Measurements from ENCODE around the gene TOMM20. TPM values are rescaled to one million over a fixed set of nuclear protein-coding genes. Genes with fewer than 3 reads are reported as not detected.
A peak's percentile ranks its signal among the peaks of the same experiment; 100 is the strongest.

Gene TOMM20
- total and polyA plus RNA-seq, 4 donors, result 60.6 to 115 (median 79.6) TPM

GRCh38 chr1:235106457-235106856, 22.2 kb downstream of the TOMM20 start:
- 92 to 96% methylated on average over 4 of the region's 4 CpGs for WGBS, 2 donors
- H3K9me3 ChIP-seq (ENCODE audit: control insufficient read depth in 4 of 4, insufficient read depth in 3 of 4, low read length in 3 of 4), result peaks cover 0 to 3% (median 0%) of the 10 kb centered on the region in 4 donors
- no peaks in the 10 kb centered on the region for H3K27me3 ChIP-seq (ENCODE audit: control insufficient read depth in 3 of 3, insufficient read depth in 3 of 3, low read length in 2 of 3)
- no peak overlapping the region for H3K27ac ChIP-seq (ENCODE audit: low read depth in 1 of 2, low read length in 1 of 2)
- no peak for ATAC-seq (ENCODE audit: insufficient read depth, low FRiP score)
- no peak for DNase-seq
- no peak for TF ChIP-seq CTCF (IDR thresholded peaks at IDR 0.05; ENCODE audit: control extremely low read depth, extremely low read depth)
- no peak overlapping the region for H3K4me3 ChIP-seq
- no peak overlapping the region for H3K9ac ChIP-seq (ENCODE audit: insufficient read depth in 1 of 2, low read length in 2 of 2)
- H3K4me1 ChIP-seq (ENCODE audit: control insufficient read depth in 5 of 5, insufficient read depth in 5 of 5, low read length in 5 of 5), result peaks cover 0 to 8% (median 2%) of the 10 kb centered on the region in 5 donors
- peaks cover 6 to 20% (median 14%) of the 10 kb centered on the region in 4 donors for H3K36me3 ChIP-seq (ENCODE audit: control insufficient read depth in 4 of 4, insufficient read depth in 4 of 4, low read length in 4 of 4)

DNA sequence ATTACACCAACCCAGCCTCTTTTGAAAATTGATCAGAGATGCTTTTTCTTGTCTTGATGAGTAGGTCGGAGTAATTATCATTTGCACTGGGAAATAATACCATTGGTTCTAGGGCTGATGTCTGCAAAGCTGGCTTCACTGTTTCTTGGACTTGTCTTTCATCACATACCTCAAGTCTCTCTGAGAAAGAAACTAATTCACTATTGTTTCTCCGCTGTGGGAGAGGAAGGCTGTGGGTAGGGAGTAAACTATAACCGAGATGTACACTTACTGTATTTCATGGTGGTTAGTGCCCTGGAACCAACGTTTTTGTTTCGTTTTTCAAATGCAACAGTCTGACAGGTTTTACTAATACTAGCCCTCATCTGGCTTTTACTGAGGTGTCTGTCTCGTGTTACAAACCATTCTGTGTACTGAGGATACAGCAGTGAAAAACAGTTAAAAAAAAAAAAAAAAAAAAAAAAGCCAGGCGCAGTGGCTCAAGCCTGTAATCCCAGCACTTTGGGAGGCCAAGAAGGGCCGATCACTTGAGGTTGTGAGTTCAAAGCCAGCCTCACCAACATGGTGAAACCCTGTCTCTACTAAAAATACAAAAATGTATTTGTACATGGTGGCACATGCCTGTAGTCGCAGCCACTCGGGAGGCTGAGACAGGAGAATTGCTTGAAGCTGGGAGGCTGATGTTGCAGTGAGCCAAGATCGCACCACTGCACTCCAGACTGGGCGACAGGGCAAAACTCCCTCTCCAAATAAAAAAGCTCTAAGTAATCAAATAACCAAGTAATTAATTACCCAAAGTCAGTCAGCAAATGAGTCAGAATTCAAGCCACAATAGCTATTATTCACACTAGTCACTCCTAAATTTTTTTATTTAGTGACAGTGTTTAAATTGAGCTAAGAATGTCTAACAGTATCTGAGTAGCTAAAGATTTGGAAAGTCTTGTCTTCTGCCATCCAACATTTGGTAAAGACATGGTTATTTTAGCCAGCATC, 23.3 kb downstream of the TOMM20 start:
- H3K9me3 ChIP-seq (ENCODE audit: control insufficient read depth in 4 of 4, insufficient read depth in 3 of 4, low read length in 3 of 4), result peaks cover 0 to 3% (median 0%) of the 10 kb centered on the region in 4 donors
- no peak overlapping the region for H3K4me3 ChIP-seq
- 82 to 85% methylated on average over 12 of the region's 12 CpGs for WGBS, 2 donors
- DNase-seq (no peak), ATAC-seq (ENCODE audit: insufficient read depth, low FRiP score) (no peak)
- H3K27me3 ChIP-seq (ENCODE audit: control insufficient read depth in 3 of 3, insufficient read depth in 3 of 3, low read length in 2 of 3), result no peaks in the 10 kb centered on the region
- no peak for TF ChIP-seq CTCF (IDR thresholded peaks at IDR 0.05; ENCODE audit: control extremely low read depth, extremely low read depth)
- H3K4me1 ChIP-seq (ENCODE audit: control insufficient read depth in 5 of 5, insufficient read depth in 5 of 5, low read length in 5 of 5), result peaks cover 0 to 8% (median 2%) of the 10 kb centered on the region in 5 donors
- peaks cover 6 to 17% (median 11%) of the 10 kb centered on the region in 4 donors for H3K36me3 ChIP-seq (ENCODE audit: control insufficient read depth in 4 of 4, insufficient read depth in 4 of 4, low read length in 4 of 4)
- peak overlapping the region in 1 of 2 donors; percentile 3 for H3K9ac ChIP-seq (ENCODE audit: insufficient read depth in 1 of 2, low read length in 2 of 2)
- H3K27ac ChIP-seq (ENCODE audit: low read depth in 1 of 2, low read length in 1 of 2), result no peak overlapping the region

GRCh38 chr1:235102993-235103411, 25.6 kb downstream of the TOMM20 start:
- ATAC-seq (ENCODE audit: insufficient read depth, low FRiP score) (no peak), DNase-seq (no peak)
- H3K4me1 ChIP-seq (ENCODE audit: control insufficient read depth in 5 of 5, insufficient read depth in 5 of 5, low read length in 5 of 5), result peaks cover 0 to 8% (median 2%) of the 10 kb centered on the region in 5 donors
- no peaks in the 10 kb centered on the region for H3K27me3 ChIP-seq (ENCODE audit: control insufficient read depth in 3 of 3, insufficient read depth in 3 of 3, low read length in 2 of 3)
- no peak overlapping the region for H3K4me3 ChIP-seq
- H3K9ac ChIP-seq (ENCODE audit: insufficient read depth in 1 of 2, low read length in 2 of 2), result no peak overlapping the region
- no peaks in the 10 kb centered on the region for H3K9me3 ChIP-seq (ENCODE audit: control insufficient read depth in 4 of 4, insufficient read depth in 3 of 4, low read length in 3 of 4)
- 45 to 55% methylated on average over 4 of the region's 4 CpGs for WGBS, 2 donors
- H3K36me3 ChIP-seq (ENCODE audit: control insufficient read depth in 4 of 4, insufficient read depth in 4 of 4, low read length in 4 of 4), result peaks cover 0 to 1% (median 0%) of the 10 kb centered on the region in 4 donors
- no peak overlapping the region for H3K27ac ChIP-seq (ENCODE audit: low read depth in 1 of 2, low read length in 1 of 2)
- TF ChIP-seq CTCF (IDR thresholded peaks at IDR 0.05; ENCODE audit: control extremely low read depth, extremely low read depth), result no peak
